Keratinocyte (primary cell): Measurements from ENCODE around the gene MARVELD1. TPM values are rescaled to one million over a fixed set of nuclear protein-coding genes. Genes with fewer than 3 reads are reported as not detected.

ENCODE experiments used
- DNase-seq: peaks from one replicate; pipeline ENCODE4 v3.0.0-alpha.2; 2011; ENCODE audit warnings: low read depth, missing footprints, low spot score
- FAIRE-seq: peaks from 2 replicates; lab custom pipeline; 2011; peaks lifted over from hg19 to GRCh38; lab: Jason Lieb, UNC
- H2AFZ ChIP-seq: 2 replicates; pipeline ENCODE4 v1.6.0; 2012; ENCODE audit warnings: low read length, control low read depth, inconsistent platforms; ENCODE audit not compliant: control insufficient read depth
- H3K27ac ChIP-seq: 2 replicates; pipeline ENCODE4 v1.5.1; 2011; ENCODE audit warnings: low read length; ENCODE audit not compliant: control insufficient read depth, insufficient read depth
- H3K27me3 ChIP-seq: 3 replicates; pipeline ENCODE4 v1.6.0; 2011; ENCODE audit warnings: low read length; ENCODE audit not compliant: control insufficient read depth, insufficient read depth; ENCODE audit errors: extremely low read depth
- H3K36me3 ChIP-seq, 2 experiments: 2 replicates in 1 of 2; 3 replicates in 1 of 2; pipeline ENCODE4 v1.5.1; 2011; ENCODE audit warnings: low read length in 2 of 2, mild to moderate bottlenecking in 1 of 2; ENCODE audit not compliant: control insufficient read depth in 2 of 2, insufficient read depth in 2 of 2; ENCODE audit errors: extremely low read depth in 1 of 2
- H3K4me1 ChIP-seq: 3 replicates; pipeline ENCODE4 v1.5.1; 2011; ENCODE audit warnings: low read length; ENCODE audit not compliant: control insufficient read depth, insufficient read depth; ENCODE audit errors: extremely low read depth
- H3K4me2 ChIP-seq: 3 replicates; pipeline ENCODE4 v1.6.0; 2011; ENCODE audit warnings: low read depth, low read length; ENCODE audit not compliant: control insufficient read depth, insufficient read depth; ENCODE audit errors: extremely low read depth
- H3K4me3 ChIP-seq, 3 experiments: fragments of 200-600 bp in 1 of 3; sonication (generic) in 1 of 3; 2 replicates in 2 of 3; 3 replicates in 1 of 3; pipeline ENCODE4 v1.5.1; 2011 to 2016; ENCODE audit warnings: low read length in 3 of 3, mild to moderate bottlenecking in 3 of 3, control low read depth in 2 of 3, inconsistent platforms in 1 of 3, low read depth in 1 of 3, mixed read lengths in 1 of 3, mixed run types in 1 of 3, moderate library complexity in 1 of 3; ENCODE audit not compliant: control insufficient read depth in 2 of 3, insufficient read depth in 2 of 3; ENCODE audit errors: extremely low read depth in 1 of 3
- H3K79me2 ChIP-seq: 2 replicates; pipeline ENCODE4 v1.6.0; 2012; ENCODE audit warnings: low read length; ENCODE audit not compliant: control insufficient read depth, insufficient read depth
- H3K9ac ChIP-seq: 3 replicates; pipeline ENCODE4 v1.6.0; 2011; ENCODE audit warnings: low read length; ENCODE audit not compliant: control insufficient read depth, insufficient read depth; ENCODE audit errors: extremely low read depth
- H3K9me1 ChIP-seq: 3 replicates; pipeline ENCODE4 v1.6.0; 2011; ENCODE audit warnings: low read length; ENCODE audit not compliant: control insufficient read depth, insufficient read depth; ENCODE audit errors: extremely low read depth
- H3K9me3 ChIP-seq: 2 replicates; pipeline ENCODE4 v1.5.1; 2012; ENCODE audit warnings: low read depth, low read length; ENCODE audit not compliant: control insufficient read depth
- H4K20me1 ChIP-seq: 3 replicates; pipeline ENCODE4 v1.6.0; 2011; ENCODE audit warnings: low read length; ENCODE audit not compliant: control insufficient read depth, insufficient read depth; ENCODE audit errors: extremely low read depth
- EZH2 ChIP-seq: IDR thresholded peaks from one replicate; pipeline ENCODE4 v1.6.1; 2012; ENCODE audit warnings: inconsistent platforms, mild to moderate bottlenecking, low read length, moderate library complexity
- dilution Hi-C: fragments of 300-500 bp; cut with MboI; formaldehyde crosslinking; loops from one replicate; pipeline ENCODE4 v1.7.0; 2020; ENCODE audit warnings: low sequenced_read_pairs; ENCODE audit not compliant: extremely low pct_ligation_motif_present
- polyA plus RNA-seq, 5 experiments: library from polyadenylated mRNA; depleted of rRNA in 3 of 5; stranded (reverse) in 3 of 5; stranded (forward) in 1 of 5; unstranded in 1 of 5; fragments of >200 nt; gene quantifications; 1 replicate in 1 of 5; 2 replicates in 3 of 5; 3 replicates in 1 of 5; pipeline versions ENCODE4 v1.2.1 to v1.2.3, GENCODE V29; 2011 to 2012; ENCODE audit warnings: missing spikeins in 2 of 5, low read depth in 1 of 5, low replicate concordance in 1 of 5
- TF ChIP-seq, protein P1 (sequence below), 3 experiments: IDR thresholded peaks in 1 of 3; conservative IDR thresholded peaks in 1 of 3; optimal IDR thresholded peaks in 1 of 3; 2 replicates in 2 of 3; 3 replicates in 1 of 3; pipeline versions ENCODE3 to v1.5.1; 2011; ENCODE audit warnings: low read length in 3 of 3, mild to moderate bottlenecking in 3 of 3, moderate library complexity in 2 of 3, control low read depth in 1 of 3, inconsistent platforms in 1 of 3; ENCODE audit not compliant: insufficient read depth in 2 of 3; ENCODE audit errors: extremely low read depth in 1 of 3

MARVELD1 gene
- polyA plus RNA-seq, 1 donor (not counting 4 experiments of a cell fraction or from before 2014, with no cell fraction given): 39.7 TPM

DNA sequence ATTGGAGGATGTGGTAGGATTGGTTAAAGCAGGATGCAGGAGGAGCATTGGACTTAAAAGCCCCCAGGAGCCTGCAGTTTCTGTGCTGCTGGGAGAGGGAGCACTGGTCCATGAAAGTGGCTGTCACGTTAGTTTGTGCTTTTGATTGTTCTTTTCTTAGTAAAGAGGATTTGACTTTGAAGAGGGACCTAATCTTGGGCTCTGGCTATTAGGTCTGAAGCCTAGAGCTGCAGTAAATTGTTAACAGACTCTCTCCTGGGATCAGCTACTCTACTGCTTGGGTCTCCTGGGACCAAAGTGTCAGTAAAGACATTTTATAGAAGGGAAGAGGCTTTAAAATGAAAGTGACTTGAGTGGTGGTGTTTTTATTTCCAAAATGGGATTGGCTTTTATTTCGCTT lies 27.1 kb downstream of the MARVELD1 start:
- Histone ChIP-seq H3K9me1 (no peaks in the 10 kb centered on the region), H3K4me3 (no peak overlapping the region), H3K27me3 (no peaks in the 10 kb centered on the region), H4K20me1 (no peaks in the 10 kb centered on the region), H3K36me3 (peaks cover 25 to 29% of the 10 kb centered on the region in 2 experiments), H3K27ac (no peak overlapping the region), H3K9ac (no peak overlapping the region), H3K9me3 (no peaks in the 10 kb centered on the region), H3K79me2 (peaks cover 55% of the 10 kb centered on the region), H3K4me1 (peaks cover 10% of the 10 kb centered on the region), H3K4me2 (no peak overlapping the region), H2AFZ (no peak overlapping the region)
- TF ChIP-seq, protein P1, sequence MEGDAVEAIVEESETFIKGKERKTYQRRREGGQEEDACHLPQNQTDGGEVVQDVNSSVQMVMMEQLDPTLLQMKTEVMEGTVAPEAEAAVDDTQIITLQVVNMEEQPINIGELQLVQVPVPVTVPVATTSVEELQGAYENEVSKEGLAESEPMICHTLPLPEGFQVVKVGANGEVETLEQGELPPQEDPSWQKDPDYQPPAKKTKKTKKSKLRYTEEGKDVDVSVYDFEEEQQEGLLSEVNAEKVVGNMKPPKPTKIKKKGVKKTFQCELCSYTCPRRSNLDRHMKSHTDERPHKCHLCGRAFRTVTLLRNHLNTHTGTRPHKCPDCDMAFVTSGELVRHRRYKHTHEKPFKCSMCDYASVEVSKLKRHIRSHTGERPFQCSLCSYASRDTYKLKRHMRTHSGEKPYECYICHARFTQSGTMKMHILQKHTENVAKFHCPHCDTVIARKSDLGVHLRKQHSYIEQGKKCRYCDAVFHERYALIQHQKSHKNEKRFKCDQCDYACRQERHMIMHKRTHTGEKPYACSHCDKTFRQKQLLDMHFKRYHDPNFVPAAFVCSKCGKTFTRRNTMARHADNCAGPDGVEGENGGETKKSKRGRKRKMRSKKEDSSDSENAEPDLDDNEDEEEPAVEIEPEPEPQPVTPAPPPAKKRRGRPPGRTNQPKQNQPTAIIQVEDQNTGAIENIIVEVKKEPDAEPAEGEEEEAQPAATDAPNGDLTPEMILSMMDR (optimal IDR thresholded peaks at IDR 0.05 in 1 of 3, IDR thresholded peaks at IDR 0.05 in 1 of 3, conservative IDR thresholded peaks at IDR 0.05 in 1 of 3; ENCODE audit: extremely low read depth in 1 of 3, insufficient read depth in 2 of 3, low read length in 3 of 3): no peak
- no peak for TF ChIP-seq EZH2
- FAIRE-seq (no peak), DNase-seq (no peak)
- dilution Hi-C loops: no loop called here

- Histone ChIP-seq H3K79me2 (peaks cover 42% of the 10 kb centered on the region), H3K4me3 (no peak overlapping the region), H3K4me1 (peaks cover 4% of the 10 kb centered on the region), H3K36me3 (peaks cover 34% of the 10 kb centered on the region in 2 experiments), H3K4me2 (no peak overlapping the region), H3K9me3 (no peaks in the 10 kb centered on the region), H3K9me1 (no peaks in the 10 kb centered on the region), H3K9ac (no peak overlapping the region), H3K27me3 (no peaks in the 10 kb centered on the region), H2AFZ (no peak overlapping the region), H4K20me1 (no peaks in the 10 kb centered on the region), H3K27ac (no peak overlapping the region)
- dilution Hi-C loops: no loop called here
- no peak for FAIRE-seq
- DNase-seq: no peak
- no peak for TF ChIP-seq EZH2
- TF ChIP-seq, protein P1 (optimal IDR thresholded peaks at IDR 0.05 in 1 of 3, IDR thresholded peaks at IDR 0.05 in 1 of 3, conservative IDR thresholded peaks at IDR 0.05 in 1 of 3; ENCODE audit: extremely low read depth in 1 of 3, insufficient read depth in 2 of 3, low read length in 3 of 3): no peak
These were observed 29.8 kb downstream of the MARVELD1 start for GRCh38 chr10:97743169-97743943.
